HEK293 (cell line): ENCODE data around the gene SORL1-AS1.

Experiments used
- ZNF660 ChIP-seq: fragments of 450-650 bp; IDR thresholded peaks from 2 replicates; pipeline ENCODE4 v1.5.1; 2018; ENCODE audit warnings: missing biosample characterization, mild to moderate bottlenecking, missing genetic modification characterization
- TF ChIP-seq, protein P1 (sequence below): fragments of 450-650 bp; formaldehyde crosslinking; IDR thresholded peaks from 2 replicates; pipeline ENCODE4 v1.5.1; 2016; ENCODE audit warnings: missing biosample characterization, missing genetic modification characterization

DNA sequence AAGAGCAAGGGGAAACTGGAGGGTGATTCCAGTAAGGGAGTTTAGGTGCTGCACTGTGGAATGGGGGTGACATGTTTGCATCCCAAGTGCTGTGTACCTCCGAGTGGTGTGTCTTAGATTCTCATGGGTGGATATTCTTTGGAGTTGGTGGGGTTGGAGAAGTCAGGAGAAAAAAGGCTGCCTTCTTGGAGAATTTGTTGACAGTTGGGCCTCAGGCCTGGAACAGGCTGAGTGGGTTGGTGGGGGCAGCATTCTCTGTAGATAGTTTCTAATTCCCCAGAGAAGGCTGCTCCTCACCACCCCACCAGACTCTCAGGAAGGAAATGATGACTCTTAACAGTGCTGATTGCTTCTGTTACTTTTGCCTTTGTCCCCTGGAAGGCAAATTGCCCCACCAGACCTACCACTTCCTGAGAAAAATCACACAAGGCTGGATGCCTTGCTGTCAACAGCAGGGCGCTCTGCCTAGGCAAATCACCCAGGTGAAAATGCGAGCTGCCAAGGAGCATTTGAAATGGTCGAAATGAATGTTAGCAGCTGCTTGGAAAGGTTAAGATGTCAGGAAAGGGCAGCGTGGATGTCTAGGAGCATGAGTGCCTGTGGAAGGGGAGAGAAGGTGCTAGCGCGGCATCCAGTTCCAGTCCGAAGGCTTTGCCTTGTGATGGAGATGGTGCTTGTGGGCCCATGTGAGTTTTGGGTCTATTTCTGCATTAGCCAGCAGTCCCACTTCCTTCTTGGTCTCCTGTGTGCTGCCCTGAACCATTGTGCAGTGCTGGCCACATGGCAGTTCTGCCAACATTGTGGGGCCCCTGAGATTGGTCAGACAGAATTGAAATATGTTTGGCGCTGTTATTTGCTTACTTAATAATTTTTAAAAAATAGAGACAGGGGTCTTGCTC is 29.7 kb upstream of the SORL1-AS1 start:
- TF ChIP-seq ZNF660: no peak
- TF ChIP-seq, protein P1, sequence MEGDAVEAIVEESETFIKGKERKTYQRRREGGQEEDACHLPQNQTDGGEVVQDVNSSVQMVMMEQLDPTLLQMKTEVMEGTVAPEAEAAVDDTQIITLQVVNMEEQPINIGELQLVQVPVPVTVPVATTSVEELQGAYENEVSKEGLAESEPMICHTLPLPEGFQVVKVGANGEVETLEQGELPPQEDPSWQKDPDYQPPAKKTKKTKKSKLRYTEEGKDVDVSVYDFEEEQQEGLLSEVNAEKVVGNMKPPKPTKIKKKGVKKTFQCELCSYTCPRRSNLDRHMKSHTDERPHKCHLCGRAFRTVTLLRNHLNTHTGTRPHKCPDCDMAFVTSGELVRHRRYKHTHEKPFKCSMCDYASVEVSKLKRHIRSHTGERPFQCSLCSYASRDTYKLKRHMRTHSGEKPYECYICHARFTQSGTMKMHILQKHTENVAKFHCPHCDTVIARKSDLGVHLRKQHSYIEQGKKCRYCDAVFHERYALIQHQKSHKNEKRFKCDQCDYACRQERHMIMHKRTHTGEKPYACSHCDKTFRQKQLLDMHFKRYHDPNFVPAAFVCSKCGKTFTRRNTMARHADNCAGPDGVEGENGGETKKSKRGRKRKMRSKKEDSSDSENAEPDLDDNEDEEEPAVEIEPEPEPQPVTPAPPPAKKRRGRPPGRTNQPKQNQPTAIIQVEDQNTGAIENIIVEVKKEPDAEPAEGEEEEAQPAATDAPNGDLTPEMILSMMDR (tag by site-specific recombination): no peak
